Measurements from ENCODE around the gene ANKRD13C.
"Not testable (repeated sequence)": the region's sequence is repeated elsewhere in the genome, so short reads cannot be mapped to it uniquely, and the experiment has no call there.

ANKRD13C gene

GRCh38 chr1:70384542-70384941 is 30.0 kb upstream of the ANKRD13C start (continued):
- TF ChIP-seq RARB (CRISPR knock-in tag; IDR thresholded peaks at IDR 0.05), result no peak

DNA sequence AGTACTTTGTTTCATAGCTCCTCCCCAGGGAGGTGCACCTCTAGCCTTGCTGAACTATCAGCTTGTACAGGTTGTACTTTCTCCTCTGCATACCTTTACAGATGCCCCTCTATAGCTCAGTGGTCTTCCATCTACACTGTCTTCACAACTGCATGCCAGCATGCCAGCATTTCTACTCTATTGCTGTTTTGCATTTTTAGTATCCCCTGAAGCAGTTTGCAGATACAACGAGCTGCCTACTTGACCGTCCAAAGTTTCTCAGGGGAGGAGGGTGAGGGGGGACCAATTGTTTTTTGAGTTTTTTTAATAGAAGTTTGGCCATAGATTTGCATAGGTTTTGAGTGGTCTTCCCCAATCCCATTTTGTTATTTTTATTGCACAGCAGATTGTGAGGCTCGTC is 29.0 kb upstream of the ANKRD13C start:
- TF ChIP-seq RARB (CRISPR knock-in tag; IDR thresholded peaks at IDR 0.05) (no peak), ZFP30 (CRISPR knock-in tag; IDR thresholded peaks at IDR 0.05) (no peak), PPARA (CRISPR knock-in tag; IDR thresholded peaks at IDR 0.05; ENCODE audit: borderline replicate concordance) (no peak), ISL1 (CRISPR knock-in tag; IDR thresholded peaks at IDR 0.05) (no peak)
- no peak for ATAC-seq

GRCh38 chr1:70382682-70383081 is 28.2 kb upstream of the ANKRD13C start:
- ATAC-seq, result no peak
- TF ChIP-seq BACH2 (CRISPR knock-in tag; IDR thresholded peaks at IDR 0.05; ENCODE audit: borderline replicate concordance), result no peak
- TF ChIP-seq ESRRG (CRISPR knock-in tag; IDR thresholded peaks at IDR 0.05), result no peak

DNA sequence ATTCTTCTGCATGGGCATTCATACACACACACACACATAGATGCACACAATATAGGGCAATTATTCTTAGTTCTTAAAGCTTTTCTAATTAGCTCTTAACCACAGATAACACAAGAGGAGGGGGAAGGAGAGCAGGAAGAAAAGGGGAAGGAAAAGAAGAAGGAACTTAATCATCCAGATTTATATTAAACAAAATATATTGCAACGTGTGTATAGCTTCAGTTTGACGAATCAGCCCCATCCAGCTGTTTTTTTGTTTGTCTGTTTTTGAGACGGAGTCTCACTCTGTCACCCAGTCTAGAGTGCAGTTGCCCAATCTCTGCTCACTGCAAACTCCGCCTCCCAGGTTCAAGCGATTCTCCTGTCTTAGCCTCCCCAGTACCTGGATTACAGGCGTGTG is 21.7 kb upstream of the ANKRD13C start:
- TF ChIP-seq ZFP3 (CRISPR knock-in tag; IDR thresholded peaks at IDR 0.05) (no peak), TOX (CRISPR knock-in tag; IDR thresholded peaks at IDR 0.05; ENCODE audit: borderline replicate concordance) (no peak), GLIS3 (CRISPR knock-in tag; IDR thresholded peaks at IDR 0.05) (no peak), SNAI2 (CRISPR knock-in tag; IDR thresholded peaks at IDR 0.05) (no peak), ZNF8 (CRISPR knock-in tag; IDR thresholded peaks at IDR 0.05) (no peak), BACH2 (CRISPR knock-in tag; IDR thresholded peaks at IDR 0.05; ENCODE audit: borderline replicate concordance) (no peak), CREB5 (CRISPR knock-in tag; IDR thresholded peaks at IDR 0.05; ENCODE audit: low read depth) (no peak), ZNF70 (CRISPR knock-in tag; IDR thresholded peaks at IDR 0.05) (no peak), CSDC2 (CRISPR knock-in tag; IDR thresholded peaks at IDR 0.05) (no peak), ISL1 (CRISPR knock-in tag; IDR thresholded peaks at IDR 0.05) (no peak)
- TF ChIP-seq, protein P1, sequence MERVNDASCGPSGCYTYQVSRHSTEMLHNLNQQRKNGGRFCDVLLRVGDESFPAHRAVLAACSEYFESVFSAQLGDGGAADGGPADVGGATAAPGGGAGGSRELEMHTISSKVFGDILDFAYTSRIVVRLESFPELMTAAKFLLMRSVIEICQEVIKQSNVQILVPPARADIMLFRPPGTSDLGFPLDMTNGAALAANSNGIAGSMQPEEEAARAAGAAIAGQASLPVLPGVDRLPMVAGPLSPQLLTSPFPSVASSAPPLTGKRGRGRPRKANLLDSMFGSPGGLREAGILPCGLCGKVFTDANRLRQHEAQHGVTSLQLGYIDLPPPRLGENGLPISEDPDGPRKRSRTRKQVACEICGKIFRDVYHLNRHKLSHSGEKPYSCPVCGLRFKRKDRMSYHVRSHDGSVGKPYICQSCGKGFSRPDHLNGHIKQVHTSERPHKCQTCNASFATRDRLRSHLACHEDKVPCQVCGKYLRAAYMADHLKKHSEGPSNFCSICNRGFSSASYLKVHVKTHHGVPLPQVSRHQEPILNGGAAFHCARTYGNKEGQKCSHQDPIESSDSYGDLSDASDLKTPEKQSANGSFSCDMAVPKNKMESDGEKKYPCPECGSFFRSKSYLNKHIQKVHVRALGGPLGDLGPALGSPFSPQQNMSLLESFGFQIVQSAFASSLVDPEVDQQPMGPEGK (CRISPR knock-in tag; IDR thresholded peaks at IDR 0.05; ENCODE audit: borderline replicate concordance), result no peak
- TF ChIP-seq, protein P2, sequence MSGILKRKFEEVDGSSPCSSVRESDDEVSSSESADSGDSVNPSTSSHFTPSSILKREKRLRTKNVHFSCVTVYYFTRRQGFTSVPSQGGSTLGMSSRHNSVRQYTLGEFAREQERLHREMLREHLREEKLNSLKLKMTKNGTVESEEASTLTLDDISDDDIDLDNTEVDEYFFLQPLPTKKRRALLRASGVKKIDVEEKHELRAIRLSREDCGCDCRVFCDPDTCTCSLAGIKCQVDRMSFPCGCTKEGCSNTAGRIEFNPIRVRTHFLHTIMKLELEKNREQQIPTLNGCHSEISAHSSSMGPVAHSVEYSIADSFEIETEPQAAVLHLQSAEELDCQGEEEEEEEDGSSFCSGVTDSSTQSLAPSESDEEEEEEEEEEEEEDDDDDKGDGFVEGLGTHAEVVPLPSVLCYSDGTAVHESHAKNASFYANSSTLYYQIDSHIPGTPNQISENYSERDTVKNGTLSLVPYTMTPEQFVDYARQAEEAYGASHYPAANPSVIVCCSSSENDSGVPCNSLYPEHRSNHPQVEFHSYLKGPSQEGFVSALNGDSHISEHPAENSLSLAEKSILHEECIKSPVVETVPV (CRISPR knock-in tag; IDR thresholded peaks at IDR 0.05), result no peak
- no peak for ATAC-seq

DNA sequence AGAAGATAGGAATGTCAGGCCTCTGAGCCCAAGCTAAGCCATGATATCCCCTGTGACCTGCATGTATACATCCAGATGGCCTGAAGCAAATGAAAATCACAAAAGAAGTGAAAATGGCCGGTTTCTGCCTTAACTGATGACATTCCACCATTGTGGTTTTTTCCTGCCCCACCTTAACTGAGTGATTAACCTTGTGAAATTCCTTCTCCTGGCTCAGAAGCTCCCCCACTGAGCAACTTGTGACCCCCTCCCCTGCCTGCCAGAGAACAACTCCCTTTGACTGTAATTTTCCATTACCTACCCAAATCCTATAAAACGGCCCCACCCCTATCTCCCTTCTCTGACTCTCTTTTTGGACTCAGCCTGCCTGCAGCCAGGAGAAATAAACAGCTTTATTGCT is 19.1 kb upstream of the ANKRD13C start:
- ATAC-seq, result not testable (repeated sequence)

GRCh38 chr1:70372426-70372825 is 17.9 kb upstream of the ANKRD13C start:
- no peak for ATAC-seq
- no peak for TF ChIP-seq TOX (CRISPR knock-in tag; IDR thresholded peaks at IDR 0.05; ENCODE audit: borderline replicate concordance)
- TF ChIP-seq ZFP3 (CRISPR knock-in tag; IDR thresholded peaks at IDR 0.05), result no peak

DNA sequence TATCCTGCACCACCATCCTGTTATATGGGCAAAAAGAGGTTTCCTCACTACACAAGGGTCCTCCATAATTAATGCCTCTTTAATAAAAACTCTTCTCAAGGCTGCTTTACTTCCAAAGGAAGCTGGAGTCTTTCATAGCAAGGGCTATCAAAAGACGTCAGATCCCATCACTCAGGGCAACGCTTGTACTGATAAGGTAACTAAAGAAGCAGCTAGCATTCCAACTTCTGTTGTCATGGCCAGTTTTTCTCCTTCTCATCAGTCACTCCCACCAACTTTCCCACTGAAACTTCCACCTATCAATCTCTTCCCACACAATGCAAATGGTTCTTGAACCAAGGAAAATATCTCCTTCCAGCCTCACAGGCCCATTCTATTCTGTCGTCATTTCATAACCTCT is 17.1 kb upstream of the ANKRD13C start:
- ATAC-seq, result not testable (repeated sequence)

DNA sequence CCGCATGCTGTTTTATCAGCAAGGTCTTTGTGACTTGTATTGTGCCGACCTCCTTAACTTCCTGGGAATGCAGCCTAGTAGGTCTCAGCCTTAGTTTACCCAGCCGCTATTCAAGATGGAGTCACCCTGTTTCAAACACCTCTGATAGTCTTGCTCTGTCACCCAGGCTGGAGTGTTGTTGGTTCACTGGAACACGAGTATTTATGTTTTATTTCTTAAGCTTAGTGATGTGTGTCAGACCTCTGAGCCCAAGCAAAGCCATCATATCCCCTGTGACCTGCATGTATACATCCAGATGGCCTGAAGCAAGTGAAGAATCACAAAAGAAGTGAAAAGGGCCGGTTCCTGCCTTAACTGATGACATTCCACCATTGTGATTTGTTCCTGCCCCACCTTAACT is 12.9 kb upstream of the ANKRD13C start:
- not testable (repeated sequence) for ATAC-seq

GRCh38 chr1:70366997-70367396 is 12.5 kb upstream of the ANKRD13C start:
- ATAC-seq, result not testable (repeated sequence)

- not testable (repeated sequence) for ATAC-seq
Observed at GRCh38 chr1:70366425-70366952, 12.0 kb upstream of the ANKRD13C start.

Measured in SK-N-SH treated with all-trans-retinoic acid at 6 μM for 48 hours (cell line).